Fibroblast of peridontal ligament (primary cell): ENCODE measurements around the gene GPC5.

ENCODE experiments used
- DNase-seq: peaks from one replicate; pipeline ENCODE4 v3.0.0-alpha.2; 2010; ENCODE audit errors: extremely low read depth

Gene GPC5

GRCh38 chr13:91592056-91593014 is 193.9 kb downstream of the GPC5 start:
- DNase-seq = no peak

- DNase-seq = no peak
These were observed 195.0 kb downstream of the GPC5 start for GRCh38 chr13:91593456-91593855.

- DNase-seq = no peak
These were observed 195.6 kb downstream of the GPC5 start for GRCh38 chr13:91594061-91594460.

GRCh38 chr13:91595677-91596076 is 197.3 kb downstream of the GPC5 start:
- no peak for DNase-seq

- no peak for DNase-seq
These were observed 198.4 kb downstream of the GPC5 start for GRCh38 chr13:91596842-91597241.

- no peak for DNase-seq
These were observed 200.2 kb downstream of the GPC5 start for GRCh38 chr13:91598655-91599054.

GRCh38 chr13:91601273-91601672 is 202.9 kb downstream of the GPC5 start:
- no peak for DNase-seq

- no peak for DNase-seq
These were observed 203.4 kb downstream of the GPC5 start for GRCh38 chr13:91601807-91602206.

- no peak for DNase-seq
These were observed 210.9 kb downstream of the GPC5 start for GRCh38 chr13:91609353-91609752.

GRCh38 chr13:91618315-91618714 is 219.9 kb downstream of the GPC5 start:
- DNase-seq = no peak

GRCh38 chr13:91620670-91621141 is 222.3 kb downstream of the GPC5 start:
- no peak for DNase-seq

- DNase-seq = no peak
These were observed 222.7 kb downstream of the GPC5 start for GRCh38 chr13:91621161-91621560.

- DNase-seq = no peak
These were observed 223.5 kb downstream of the GPC5 start for GRCh38 chr13:91621963-91622362.

GRCh38 chr13:91622778-91623550 is 224.5 kb downstream of the GPC5 start:
- no peak for DNase-seq

- DNase-seq = no peak
These were observed 229.7 kb downstream of the GPC5 start for GRCh38 chr13:91627952-91628739.

- no peak for DNase-seq
These were observed 232.5 kb downstream of the GPC5 start for GRCh38 chr13:91630946-91631345.

- no peak for DNase-seq
These were observed 233.7 kb downstream of the GPC5 start for GRCh38 chr13:91632086-91632485.

GRCh38 chr13:91639330-91639729 is 240.9 kb downstream of the GPC5 start:
- DNase-seq = no peak

GRCh38 chr13:91643394-91643793 is 245.0 kb downstream of the GPC5 start:
- DNase-seq = no peak

GRCh38 chr13:91644806-91645205 is 246.4 kb downstream of the GPC5 start:
- DNase-seq = no peak

GRCh38 chr13:91647361-91647990 is 249.1 kb downstream of the GPC5 start:
- DNase-seq = no peak
